Activated CD4-positive, alpha-beta T cell treated with anti-CD3 and anti-CD28 coated beads, Interleukin-2, amount 50 U/mL, for 1 hour (primary cell): ENCODE measurements around the gene EPC2.
"Not testable (repeated sequence)": the region's sequence is repeated elsewhere in the genome, so short reads cannot be mapped to it uniquely, and the experiment has no call there.

Source experiments
- DNase-seq: peaks from one replicate; pipeline ENCODE4 v3.0.0-alpha.2; 2020

EPC2 gene

DNA sequence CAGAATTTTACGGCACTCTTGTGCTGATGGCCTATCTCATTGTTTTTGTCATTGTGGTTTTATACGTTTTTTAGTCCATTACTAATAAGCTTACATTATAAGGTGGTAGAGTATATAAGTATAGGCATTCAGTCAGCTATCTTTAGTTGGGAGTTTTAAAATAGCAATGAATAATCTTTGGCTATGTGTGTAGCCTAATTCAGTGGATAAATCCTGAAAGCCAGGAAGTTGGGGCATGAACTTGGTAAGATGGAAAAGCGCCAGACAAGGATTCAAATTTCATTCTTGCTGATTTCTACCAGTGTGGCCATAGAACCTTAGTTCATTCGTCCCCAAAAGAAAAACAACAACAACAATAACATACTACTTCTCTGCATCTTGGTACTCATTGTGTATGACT, 31.2 kb downstream of the EPC2 start:
- DNase-seq = no peak

DNA sequence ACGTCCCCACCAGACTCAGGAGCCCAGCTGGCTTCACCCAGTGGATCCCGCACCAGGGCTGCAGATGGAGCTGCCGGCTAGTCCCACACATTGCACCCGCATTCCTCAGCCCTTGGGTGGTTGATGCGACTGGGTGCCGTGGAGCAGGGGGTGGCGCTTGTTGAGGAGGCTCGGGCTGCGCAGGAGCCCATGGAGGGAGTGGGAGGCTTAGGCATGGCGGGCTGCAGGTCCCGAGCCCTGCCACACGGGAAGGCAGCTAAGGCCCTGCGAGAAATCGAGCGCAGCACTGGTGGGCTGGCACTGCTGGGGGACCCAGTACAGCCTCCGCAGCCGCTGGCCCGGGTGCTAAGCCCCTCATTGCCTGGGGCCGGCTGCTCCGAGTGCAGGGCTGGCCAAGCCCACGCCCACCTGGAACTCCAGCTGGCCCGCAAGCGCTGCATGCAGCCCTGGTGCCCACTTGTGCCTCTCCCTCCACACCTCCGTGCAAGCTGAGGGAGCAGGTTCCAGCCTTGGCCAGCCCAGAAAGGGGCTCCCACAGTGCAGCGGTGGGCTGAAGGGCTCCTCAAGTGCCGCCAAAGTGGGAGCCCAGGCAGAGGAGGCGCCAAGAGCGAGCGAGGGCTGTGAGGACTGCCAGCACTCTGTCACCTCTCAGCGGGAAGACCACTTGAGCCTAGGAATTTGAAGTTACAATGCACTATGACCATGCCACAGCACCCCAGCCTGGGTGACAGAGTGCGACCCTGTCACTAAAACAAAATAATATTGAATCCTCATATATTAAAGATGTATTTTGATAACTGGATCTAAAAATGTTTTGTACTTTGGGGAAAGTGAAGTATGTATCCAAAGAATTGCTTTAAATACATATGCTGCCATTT, 34.0 kb downstream of the EPC2 start:
- not testable (repeated sequence) for DNase-seq

DNA sequence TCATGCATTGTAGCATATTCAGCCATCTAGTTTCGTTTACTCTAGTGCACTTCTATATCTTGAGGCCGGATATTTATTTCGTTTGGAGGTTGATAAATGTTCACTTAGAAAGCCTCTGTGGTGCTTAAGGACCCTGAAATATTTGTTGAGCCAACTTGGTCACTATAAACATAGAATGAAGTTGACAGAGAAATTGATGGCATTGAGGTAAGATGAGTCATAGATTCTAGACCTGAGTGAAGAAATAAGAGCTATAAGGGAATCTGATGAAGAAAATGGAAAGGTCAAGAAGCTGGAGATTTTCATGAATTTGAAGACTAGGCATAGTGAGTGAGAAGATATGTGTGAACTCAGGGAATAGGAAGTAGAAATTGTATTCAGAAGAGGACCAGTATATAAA, 35.9 kb downstream of the EPC2 start:
- DNase-seq = no peak

DNA sequence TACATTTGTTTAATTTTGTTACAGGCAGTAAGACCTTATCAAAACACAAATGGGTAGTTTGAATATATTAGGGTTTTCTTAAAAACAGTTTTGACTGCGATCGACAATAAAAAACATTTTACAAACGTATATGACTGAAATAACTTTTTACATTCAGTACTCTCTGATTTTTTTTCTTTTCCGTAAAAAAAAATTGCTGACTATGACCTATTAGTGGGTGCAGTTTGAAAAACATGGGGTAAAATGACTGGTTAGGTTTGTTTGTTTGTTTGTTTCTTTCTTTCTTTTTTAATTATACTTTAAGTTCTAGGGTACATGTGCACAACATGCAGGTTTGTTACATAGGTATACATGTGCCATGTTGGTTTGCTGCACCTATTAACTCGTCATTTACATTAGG, 36.9 kb downstream of the EPC2 start:
- no peak for DNase-seq

DNA sequence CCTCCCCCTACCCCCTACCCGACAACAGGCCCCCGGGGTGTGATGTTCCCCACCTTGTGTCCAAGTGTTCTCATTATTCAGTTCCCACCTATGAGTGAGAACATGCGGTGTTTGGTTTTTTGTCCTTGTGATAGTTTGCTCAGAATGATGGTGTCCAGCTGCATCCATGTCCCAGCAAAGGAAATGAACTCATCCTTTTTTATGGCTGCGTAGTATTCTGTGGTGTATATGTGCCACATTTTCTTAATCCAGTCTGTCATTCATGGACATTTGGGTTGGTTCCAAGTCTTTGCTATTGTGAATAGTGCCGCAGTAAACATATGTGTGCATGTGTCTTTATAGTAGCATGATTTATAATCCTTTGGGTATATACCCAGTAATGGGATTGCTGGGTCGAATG, 37.3 kb downstream of the EPC2 start:
- not testable (repeated sequence) for DNase-seq

DNA sequence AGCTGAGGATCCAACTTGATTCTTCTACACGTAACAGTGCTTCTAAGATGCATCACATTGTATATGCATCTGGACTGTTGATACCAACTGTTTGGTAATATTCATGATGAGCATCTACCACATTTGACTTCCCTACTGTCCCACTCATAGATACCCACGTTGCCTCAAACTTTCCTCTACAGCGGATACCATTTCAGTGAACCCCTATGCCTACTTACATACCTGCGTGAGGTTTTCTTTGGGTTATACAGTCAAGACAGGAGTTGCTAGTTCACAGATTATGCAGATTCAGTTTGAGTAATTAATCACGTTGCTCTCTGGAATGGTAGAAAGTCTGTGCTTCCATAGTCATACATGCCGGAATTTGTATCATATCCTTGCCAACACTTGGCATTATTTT, 40.0 kb downstream of the EPC2 start:
- DNase-seq = no peak

DNA sequence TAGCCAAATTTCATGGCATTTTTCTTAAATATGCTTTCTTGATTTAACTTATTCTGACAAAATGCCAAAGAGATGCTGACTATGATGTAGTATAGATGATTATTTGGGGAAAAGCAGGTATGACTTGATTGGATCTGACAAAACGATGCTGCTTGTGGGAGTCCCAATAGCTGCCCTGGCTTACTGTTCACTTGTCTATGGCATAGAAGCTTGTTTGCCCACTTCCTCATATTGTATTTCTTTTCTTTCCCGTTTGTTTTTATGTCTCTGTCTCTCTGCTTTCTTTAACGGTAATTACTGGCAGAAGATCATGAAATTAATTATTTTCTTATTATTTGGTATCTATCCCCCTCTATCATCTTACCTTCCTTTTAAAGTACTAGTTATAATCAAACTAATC, 43.0 kb downstream of the EPC2 start:
- DNase-seq = no peak

DNA sequence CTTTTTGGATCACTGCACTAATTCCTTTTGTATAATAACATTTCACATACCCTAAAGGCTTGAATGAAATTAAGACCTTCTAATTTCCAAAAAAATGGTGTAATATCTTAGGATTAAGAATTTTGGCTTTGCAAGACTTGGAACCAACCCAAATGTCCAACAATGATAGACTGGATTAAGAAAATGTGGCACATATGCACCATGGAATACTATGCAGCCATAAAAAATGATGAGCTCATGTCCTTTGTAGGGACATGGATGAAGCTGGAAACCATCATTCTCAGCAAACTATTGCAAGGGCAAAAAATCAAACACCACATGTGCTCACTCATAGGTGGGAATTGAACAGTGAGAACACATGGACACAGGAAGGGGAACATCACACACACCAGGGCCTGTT, 43.5 kb downstream of the EPC2 start:
- DNase-seq = not testable (repeated sequence)

DNA sequence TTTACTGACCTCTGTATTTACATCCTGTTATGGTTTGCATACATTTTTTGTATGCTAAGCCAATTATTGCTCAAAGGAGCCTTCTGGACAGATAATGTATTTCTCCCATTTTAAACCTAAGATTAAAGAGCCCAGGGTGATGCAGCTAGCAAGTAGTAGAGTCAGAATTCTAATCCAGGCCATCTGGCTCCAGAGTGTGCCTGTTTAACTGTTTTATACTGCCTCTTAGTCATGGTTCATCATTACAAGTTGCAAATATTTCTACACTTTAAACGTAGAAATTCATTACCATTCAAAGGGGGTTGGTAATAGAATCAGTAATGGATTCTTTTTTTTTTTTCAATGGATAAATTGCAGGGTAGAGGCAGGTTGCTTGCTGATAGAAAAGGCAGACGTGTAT, 52.4 kb downstream of the EPC2 start:
- no peak for DNase-seq

DNA sequence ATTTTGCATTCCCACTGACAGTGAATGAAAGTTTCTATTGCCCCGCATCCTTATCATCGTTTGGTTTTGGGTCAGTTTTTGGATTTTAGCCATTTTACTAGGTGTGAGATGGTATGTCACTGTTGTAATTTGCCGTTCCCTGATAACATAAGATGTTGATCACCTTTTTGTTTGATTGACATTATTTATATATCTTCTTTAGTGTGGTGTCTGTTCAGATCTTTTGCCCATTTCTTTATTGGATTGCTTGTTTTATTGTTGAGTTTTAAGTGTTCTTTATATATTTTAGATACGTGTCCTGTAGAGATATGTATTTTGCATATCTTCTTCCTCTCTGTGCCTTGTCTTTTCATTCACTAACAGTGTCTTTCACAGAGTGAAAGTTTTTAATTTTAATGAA, 55.3 kb downstream of the EPC2 start:
- DNase-seq = no peak

DNA sequence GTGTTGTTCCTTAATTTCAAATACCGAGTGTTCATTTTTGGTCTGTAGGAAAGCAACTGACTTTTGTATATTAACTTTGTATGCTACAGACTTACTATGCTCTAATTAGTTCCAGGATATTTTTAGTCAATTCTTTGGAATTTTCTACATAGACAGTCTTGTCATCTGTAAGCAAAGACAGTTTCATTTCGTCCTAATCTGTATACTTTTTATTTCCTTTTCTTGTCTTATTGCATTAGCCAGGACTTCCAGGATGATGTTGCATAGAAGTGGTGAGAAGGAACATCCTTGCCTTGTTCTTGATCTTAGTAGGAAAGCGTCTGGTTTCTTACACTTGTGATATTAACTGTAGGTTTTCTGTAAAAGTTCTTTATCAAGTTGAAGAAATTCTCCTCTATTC, 56.5 kb downstream of the EPC2 start:
- no peak for DNase-seq

DNA sequence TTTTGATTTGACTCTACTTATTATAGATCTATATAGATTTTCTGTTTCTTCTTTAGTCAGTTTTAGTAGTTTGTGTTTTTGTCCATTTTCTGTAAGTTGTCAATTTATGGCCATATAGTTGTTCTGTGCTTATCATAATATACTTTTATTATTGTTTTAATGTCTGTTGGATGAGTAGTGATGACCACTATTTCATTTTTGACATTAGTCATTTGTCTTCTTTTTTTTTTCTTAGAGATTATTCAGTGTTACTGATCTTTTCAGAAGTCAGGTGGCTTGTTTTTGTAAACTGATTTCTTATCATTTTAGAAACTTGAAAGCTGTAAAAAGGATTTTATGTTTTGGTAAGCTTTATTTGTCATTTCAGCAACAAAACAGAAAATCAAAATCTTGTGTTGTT, 57.3 kb downstream of the EPC2 start:
- no peak for DNase-seq

DNA sequence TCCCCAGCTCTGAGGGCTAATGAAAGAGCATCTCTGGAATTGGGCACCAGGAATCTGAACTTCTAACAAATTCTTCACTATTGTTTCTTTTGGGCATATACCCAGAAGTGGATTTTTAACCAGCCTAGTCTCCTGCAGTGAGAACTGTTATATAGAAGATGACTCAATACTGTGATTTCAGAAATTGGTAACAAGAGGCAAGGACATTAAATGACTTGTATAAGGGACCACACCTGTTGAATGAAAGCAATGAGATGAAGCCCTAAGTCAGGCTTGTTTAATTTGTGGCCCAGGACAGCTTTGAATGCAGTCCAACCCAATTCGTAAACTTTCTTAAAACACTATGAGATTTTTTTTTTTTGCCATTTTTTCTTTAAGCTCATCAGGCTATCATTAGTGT, 57.9 kb downstream of the EPC2 start:
- no peak for DNase-seq

DNA sequence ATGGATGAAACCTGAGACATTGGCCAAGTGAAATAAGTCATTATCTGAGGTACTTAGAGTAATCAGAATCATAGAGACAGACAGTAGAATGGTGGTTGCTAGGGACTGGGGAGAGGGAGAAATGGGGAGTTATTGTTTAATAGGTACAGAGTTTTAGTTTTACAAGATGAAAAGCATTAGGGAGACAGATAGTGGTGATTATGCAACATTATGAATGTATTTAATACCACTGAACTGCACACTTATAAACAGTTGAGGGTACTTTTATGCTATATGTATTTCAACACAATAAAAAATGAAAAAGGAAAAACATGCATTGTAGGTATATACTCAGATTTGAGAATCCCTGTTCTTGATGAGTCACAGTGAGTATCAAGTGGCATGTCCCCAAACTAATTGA, 59.7 kb downstream of the EPC2 start:
- DNase-seq = no peak

DNA sequence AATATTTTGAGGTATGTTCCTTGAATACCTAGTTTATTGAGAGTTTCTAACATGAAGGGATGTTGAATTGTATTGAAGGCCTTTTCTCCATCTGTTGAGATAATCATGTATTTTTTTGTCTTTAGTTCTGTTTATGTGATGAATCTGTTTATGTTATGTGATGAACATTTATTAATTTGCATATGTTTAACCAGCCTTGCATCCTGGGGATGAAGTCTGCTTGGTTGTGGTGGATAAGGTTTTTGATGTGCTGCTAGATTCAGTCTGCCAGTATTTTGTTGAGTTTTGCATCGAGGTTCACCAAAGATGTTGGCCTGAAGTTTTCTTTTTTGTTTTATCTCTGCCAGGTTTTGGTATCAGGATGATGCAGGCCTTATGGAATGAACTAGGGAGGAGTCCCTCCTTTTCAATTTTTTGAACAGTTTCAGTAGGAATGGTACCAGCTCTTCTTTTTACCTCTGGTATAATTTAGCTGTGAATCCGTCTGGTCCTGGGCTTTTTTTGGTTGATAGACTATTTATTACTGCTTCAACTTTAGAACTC, 71.9 kb downstream of the EPC2 start:
- DNase-seq = no peak

DNA sequence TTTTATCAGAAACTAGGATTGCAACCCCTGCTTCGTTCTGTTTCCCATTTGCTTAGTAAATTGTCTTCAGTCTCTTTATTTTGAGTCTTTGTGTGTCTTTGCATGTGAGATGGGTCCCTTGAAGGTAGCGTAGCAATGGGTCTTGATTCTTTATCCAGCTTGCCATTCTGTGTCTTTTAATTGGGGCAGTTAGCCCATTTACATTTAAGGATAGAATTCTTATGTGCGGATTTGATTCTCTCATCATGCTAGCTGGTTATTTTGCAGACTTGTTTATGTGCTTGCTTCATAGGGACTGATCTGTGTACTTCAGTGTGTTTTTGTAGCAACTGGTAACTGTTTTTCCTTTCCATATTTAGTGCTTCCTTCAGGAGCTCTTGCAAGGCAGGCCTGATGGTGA, 73.5 kb downstream of the EPC2 start:
- DNase-seq = no peak

DNA sequence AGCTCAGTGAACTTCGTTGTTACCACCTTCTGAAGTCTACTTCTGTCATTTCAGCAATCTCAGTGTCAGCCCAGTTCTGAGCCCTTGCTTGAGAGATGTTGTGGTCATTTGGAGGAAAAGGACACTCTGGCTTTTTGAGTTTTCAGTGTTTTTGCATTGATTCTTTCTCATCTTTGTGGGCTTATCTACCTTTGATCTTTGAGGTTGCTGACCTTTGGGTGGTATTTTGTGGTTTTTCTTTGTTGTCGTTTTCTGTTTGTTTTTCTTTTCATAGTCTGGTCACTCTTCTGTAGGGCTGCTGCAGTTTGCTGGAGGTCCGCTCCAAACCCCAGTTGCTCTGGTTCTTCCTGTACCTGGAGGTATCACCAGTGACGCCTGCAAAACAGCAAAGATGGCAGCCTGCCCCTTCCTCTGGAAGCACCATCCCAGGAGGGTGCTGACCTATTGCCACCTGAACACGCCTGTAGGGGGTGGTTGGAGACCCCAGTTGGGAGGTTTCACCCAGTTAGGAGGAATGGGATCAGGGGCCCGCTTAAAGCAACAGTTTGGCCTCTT, 74.7 kb downstream of the EPC2 start:
- DNase-seq = no peak

DNA sequence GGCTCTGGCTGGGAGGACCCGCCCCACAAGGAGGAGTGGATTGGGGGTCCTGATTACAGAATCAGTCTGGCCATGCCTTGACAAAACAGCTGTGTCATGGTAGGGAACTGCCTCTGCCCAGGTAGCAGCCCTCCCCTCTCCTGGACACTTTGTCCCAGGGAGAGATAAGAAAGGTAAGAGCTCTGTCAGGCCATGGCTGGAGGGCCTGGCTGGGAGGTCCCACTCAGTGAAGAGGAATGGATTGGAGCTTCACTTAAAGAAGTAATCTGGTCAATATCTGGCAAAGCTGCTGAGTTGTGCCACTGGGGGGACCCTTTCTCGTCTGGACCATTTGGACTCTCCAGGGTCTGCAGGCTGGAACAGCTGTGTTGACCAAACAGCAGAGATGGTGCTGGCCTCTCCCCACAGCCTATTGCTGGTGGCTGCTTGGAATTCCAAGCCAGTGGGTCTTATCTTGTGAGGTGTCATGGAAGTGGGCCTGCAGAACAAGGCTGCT, 75.4 kb downstream of the EPC2 start:
- no peak for DNase-seq

DNA sequence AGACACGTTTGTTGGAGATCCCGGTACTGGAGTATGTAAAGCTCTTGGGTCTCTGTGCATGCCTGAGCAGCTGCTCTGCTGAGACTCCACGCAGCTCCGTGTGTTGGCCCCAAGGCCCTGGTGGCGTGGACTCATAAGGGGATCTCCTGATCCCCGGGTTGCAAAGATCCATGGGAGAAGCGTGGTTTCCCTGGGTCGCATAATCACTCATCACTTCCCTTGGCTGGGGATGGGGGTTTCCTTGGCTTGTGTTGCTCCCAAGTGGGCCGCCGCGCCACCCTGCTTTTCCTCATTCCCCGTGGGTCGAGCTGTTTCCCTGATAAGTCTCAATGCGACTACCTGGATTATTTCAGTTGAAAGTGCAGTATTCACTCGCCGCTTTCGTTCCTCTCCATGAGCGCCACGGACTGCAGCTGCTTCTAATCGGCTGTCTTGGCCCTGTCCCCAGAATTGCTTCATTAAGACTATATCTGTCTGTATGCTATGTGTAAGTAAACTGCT, 76.0 kb downstream of the EPC2 start:
- DNase-seq = no peak

DNA sequence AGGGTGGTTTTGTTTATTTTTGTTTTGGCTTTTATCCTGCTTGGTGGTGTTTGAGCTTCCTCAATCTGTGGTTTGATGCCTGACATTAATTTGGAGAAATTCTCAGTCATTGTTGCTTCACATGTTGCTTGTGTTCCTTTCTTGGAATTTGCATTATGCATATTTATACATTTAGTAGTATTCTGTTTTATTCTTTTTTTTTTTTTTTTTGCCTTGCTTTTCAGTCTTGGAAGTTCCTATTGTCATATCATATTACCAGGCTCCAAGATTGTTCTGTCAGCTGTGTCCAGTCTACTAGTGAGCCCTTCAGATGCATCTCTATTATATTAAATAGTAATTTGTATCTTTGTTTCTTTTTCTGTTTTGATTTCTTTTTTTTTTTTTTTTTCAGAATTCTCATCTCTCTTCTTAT, 77.0 kb downstream of the EPC2 start:
- no peak for DNase-seq

DNA sequence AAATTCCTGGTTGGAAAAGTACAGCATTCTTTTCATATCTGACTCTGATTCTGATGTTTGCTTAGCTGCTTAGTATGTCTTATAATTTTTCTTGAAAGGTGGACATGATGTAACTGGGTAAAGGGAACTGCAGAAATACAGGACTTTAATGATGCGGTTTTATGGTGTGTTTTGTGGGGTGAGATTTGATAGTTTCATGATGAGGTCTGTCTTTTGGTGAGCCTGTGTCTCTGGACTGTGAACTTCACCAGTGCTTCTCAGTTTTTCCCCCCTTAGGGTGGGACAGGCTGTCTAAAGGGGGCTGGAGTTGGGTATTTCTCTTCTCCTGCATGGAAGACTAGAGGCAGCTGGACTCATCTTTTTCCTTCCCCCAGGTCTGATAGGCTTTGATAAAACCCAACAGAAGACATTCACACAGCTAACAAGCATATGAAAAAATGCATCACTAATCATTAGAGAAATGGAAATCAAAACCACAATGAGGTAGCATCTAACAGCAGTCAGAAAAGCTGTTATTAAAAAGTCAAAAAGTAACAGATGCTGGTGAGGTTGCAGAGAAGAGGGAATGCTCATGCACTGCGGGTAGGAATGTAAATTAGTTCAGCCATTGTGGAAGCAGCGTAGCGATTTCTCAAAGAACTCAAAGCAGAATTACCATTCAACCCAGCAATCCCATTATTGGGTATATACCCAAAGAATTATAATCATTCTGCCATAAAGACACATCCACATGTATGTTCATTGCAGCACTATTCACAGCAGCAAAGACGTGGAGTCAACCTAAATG, 77.6 kb downstream of the EPC2 start:
- no peak for DNase-seq

DNA sequence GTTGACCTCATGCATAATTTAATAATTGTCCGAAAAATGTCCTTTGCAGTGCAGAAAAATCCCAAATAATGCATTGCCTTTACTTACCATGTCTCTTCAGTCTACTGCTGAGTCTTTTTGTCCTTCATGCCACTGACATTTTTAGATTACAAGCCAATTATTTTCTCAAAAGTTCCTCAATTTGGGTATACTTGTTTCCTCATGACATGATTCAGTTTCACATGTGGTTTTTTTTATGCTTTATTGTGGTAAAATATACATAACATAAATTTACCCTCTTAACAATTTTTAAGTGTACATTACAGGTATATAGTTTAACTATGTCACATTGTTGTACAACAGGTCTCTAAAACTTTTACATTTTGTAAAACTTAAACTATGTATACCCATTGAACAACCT, 81.0 kb downstream of the EPC2 start:
- DNase-seq = no peak

DNA sequence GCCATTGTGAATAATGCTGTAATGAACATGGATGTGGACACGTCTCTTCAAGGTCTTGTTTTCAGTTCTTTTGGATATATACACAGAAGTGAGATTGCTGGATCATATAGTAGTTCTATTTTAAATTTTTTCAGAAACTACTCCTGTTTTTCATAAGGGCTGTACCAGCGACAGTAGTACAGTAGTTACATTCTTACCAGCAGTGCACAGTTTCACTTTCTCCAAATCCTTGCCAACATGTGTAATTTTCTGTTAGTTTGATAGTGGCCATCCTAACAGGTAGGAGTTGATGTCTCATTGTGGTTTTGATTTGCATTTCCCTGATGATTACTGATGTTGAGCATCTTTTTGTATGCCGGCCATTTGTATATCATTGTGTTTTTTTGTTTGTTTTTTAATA, 81.7 kb downstream of the EPC2 start:
- DNase-seq = no peak
